BLaER1 (cell line): ENCODE measurements around the gene TK1.
A peak's percentile ranks its signal among the peaks of the same experiment; 100 is the strongest.

Source experiments
- H3K27ac ChIP-seq: shearing (Covaris generic); formaldehyde crosslinking; 2 replicates; pipeline ENCODE4 v1.8.1; 2022
- H3K27me3 ChIP-seq: shearing (Covaris generic); formaldehyde crosslinking; 2 replicates; pipeline ENCODE4 v1.8.1; 2022
- H3K36me3 ChIP-seq: shearing (Covaris generic); formaldehyde crosslinking; 2 replicates; pipeline ENCODE4 v1.8.1; 2022
- H3K4me1 ChIP-seq: shearing (Covaris generic); formaldehyde crosslinking; 2 replicates; pipeline ENCODE4 v1.8.1; 2022
- H3K4me2 ChIP-seq: shearing (Covaris generic); formaldehyde crosslinking; 2 replicates; pipeline ENCODE4 v1.8.1; 2022
- H3K4me3 ChIP-seq: shearing (Covaris generic); formaldehyde crosslinking; 2 replicates; pipeline ENCODE4 v1.8.1; 2022
- H3K9ac ChIP-seq: shearing (Covaris generic); formaldehyde crosslinking; 2 replicates; pipeline ENCODE4 v1.8.1; 2022
- H3K9me3 ChIP-seq: shearing (Covaris generic); formaldehyde crosslinking; 2 replicates; pipeline ENCODE4 v1.8.1; 2022
- H4K20me1 ChIP-seq: shearing (Covaris generic); formaldehyde crosslinking; 2 replicates; pipeline ENCODE4 v1.8.1; 2022
- Cebpa-rat ChIP-seq: shearing (Covaris generic); IDR thresholded peaks from 2 replicates; pipeline ENCODE4 v1.8.1; 2022

Gene TK1

DNA sequence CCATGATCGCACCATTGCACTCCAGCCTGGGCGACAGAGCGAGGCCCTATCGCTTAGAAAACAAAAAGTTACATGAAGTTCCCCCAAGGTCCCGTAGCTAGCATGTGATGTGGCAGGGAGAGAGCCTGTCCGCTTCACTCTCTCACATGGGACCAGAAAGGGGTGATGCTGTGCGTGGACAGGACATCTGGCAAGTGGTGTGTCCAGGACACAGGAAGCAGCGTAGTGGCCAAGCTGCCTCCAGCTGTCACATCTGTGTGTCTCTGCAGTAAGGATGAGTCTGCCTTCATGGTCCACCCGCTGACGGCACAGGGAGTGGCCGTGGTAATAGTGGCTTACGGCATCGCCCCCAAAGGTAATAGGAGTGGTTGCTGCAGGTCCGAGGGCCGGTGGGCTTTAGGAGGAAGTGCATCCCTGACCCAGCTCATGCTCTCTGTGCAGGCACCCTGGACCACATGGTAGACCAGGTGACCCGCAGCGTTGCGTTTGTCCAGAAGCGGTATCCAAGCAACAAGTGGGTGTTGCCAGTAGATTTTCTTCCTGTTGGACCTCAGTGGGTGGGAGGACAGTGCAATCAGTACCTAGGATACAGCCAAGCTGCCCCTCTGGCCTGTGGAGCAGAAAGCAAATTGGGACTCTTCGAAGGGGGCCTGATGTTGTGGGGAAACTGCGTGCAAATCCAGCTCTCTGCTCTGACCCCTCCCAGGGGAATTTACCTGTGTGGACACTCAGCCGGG lies 17.7 kb upstream of the TK1 start:
- H3K4me2 ChIP-seq = no peak overlapping the region
- H4K20me1 ChIP-seq = 0 out of 2 replicates have a peak, but pooled peaks cover 13% of the 10 kb centered on the region
- no peaks in the 10 kb centered on the region for H3K27me3 ChIP-seq
- no peak overlapping the region for H3K9ac ChIP-seq
- H3K36me3 ChIP-seq = peaks cover 78% of the 10 kb centered on the region
- no peaks in the 10 kb centered on the region for H3K9me3 ChIP-seq
- no peak overlapping the region for H3K27ac ChIP-seq
- TF ChIP-seq Cebpa-rat = no peak
- H3K4me3 ChIP-seq = no peak overlapping the region
- H3K4me1 ChIP-seq = peaks cover 4% of the 10 kb centered on the region

DNA sequence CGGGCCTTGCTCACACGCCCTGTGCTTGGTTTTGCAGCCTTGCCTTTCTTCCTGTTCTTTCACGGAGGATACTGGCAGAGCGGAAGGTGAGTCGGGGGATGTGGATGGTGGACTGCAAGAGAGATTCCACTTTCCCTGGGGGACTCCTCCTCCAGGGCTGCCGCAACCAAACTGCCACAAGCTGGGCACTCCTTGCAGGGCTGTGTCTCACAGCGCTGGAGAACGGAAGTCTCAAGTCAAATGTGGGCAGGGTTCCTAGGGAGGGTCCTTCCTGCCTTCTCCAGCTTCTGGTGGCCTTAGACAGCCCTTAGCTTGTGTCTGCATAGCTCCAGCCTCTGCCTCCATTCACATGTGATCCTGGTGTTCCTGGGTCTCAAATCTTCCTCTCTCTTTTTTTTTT lies 15.8 kb upstream of the TK1 start:
- 0 out of 2 replicates have a peak, but pooled peaks cover 17% of the 10 kb centered on the region for H4K20me1 ChIP-seq
- H3K4me3 ChIP-seq = no peak overlapping the region
- no peak for TF ChIP-seq Cebpa-rat
- H3K9ac ChIP-seq = no peak overlapping the region
- H3K27me3 ChIP-seq = no peaks in the 10 kb centered on the region
- no peak overlapping the region for H3K4me2 ChIP-seq
- no peaks in the 10 kb centered on the region for H3K9me3 ChIP-seq
- peaks cover 23% of the 10 kb centered on the region for H3K4me1 ChIP-seq
- H3K27ac ChIP-seq = no peak overlapping the region
- H3K36me3 ChIP-seq = peaks cover 85% of the 10 kb centered on the region

DNA sequence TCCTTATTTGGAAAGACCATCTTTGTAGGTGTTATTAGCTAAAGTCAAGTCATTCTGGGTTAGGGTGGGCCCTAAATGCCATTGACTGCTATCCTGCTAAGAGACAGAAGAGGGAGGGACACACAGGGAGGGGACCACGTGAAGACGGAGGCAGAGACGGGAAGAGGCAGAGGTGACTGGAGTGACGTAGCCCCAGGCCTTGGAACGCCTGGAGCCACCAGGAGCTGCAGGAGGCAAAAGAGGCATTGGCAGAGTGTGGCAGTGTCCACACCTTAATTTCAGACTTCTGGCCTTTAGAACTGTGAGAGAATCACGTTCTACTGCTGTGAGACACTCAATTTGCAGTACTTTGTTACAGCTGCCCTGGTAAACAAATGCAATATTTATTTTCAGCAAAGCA lies 13.6 kb upstream of the TK1 start:
- Histone ChIP-seq H3K4me3 (no peak overlapping the region), H3K27ac (no peak overlapping the region), H3K4me2 (no peak overlapping the region), H3K4me1 (peaks cover 30% of the 10 kb centered on the region), H3K9me3 (no peaks in the 10 kb centered on the region), H3K27me3 (no peaks in the 10 kb centered on the region), H3K36me3 (peaks cover 87% of the 10 kb centered on the region), H3K9ac (no peak overlapping the region), H4K20me1 (0 out of 2 replicates have a peak, but pooled peaks cover 17% of the 10 kb centered on the region)
- no peak for TF ChIP-seq Cebpa-rat

DNA sequence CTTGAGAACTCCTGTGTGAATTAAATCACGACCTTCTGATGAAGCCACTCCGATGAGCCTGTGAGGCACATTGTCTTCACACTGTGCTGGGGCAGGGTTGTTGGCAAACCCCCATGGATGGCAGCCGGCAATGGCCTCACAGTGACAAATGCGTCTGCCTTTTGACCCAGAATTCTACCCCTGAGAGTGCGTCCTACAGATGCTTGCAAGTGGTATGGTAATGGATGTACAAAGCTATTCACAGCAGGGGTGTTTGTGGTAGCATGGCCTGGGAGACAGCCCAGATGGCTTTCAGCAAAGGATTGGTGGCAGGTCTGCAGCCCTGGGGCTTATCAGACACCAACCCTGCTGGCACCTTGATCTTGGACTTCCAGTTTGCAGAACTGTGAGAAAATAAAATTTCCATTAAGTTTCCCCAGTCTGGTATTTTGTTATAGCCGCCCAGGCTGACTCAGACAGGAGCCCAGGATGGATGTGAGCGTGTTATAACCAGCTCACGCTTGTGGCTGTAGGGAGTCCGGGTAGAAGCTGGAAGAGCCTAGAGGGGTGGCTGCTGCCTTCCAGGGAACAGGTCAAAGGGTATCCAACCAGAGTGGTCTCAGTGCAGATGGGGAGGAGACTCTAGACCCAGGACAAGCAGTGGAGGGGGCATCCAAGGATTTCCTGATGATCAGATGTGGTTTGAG lies 10.4 kb upstream of the TK1 start:
- H4K20me1 ChIP-seq = peaks cover 10% of the 10 kb centered on the region; the same call in 1 of the 2 replicates
- 0 out of 2 replicates have a peak overlapping the region, but pooled peaks have one; percentile 50 for H3K4me2 ChIP-seq
- H3K4me1 ChIP-seq = peaks cover 44% of the 10 kb centered on the region
- peaks cover 87% of the 10 kb centered on the region for H3K36me3 ChIP-seq
- no peak overlapping the region for H3K4me3 ChIP-seq
- TF ChIP-seq Cebpa-rat = no peak
- no peak overlapping the region for H3K9ac ChIP-seq
- H3K27me3 ChIP-seq = no peaks in the 10 kb centered on the region
- peak overlapping the region; percentile 35 for H3K27ac ChIP-seq
- no peaks in the 10 kb centered on the region for H3K9me3 ChIP-seq

DNA sequence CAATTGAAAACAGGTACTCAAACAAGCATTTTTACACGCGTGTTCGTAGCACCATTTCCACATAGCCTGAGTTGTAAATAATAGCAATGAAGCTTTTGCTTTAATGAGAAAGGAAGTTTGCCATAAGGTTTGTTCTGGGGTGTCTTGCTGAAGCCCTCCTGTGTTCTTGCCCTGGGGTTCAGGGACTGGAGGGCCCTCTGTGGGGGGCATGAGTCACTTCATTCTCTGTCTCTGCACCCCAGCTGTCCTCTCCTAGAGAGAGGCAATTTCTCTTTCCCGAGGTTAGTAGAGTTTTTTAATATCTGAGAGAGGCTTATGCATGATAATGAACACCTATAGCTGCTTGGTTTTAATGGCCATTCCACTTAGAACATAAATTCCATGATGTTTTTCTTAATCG lies 9.9 kb upstream of the TK1 start:
- TF ChIP-seq Cebpa-rat = no peak
- H3K4me1 ChIP-seq = peaks cover 50% of the 10 kb centered on the region
- H3K27me3 ChIP-seq = no peaks in the 10 kb centered on the region
- peaks cover 10% of the 10 kb centered on the region; the same call in 1 of the 2 replicates for H4K20me1 ChIP-seq
- no peak overlapping the region for H3K4me3 ChIP-seq
- no peak overlapping the region for H3K4me2 ChIP-seq
- peaks cover 88% of the 10 kb centered on the region for H3K36me3 ChIP-seq
- H3K9me3 ChIP-seq = no peaks in the 10 kb centered on the region
- no peak overlapping the region for H3K27ac ChIP-seq
- no peak overlapping the region for H3K9ac ChIP-seq

DNA sequence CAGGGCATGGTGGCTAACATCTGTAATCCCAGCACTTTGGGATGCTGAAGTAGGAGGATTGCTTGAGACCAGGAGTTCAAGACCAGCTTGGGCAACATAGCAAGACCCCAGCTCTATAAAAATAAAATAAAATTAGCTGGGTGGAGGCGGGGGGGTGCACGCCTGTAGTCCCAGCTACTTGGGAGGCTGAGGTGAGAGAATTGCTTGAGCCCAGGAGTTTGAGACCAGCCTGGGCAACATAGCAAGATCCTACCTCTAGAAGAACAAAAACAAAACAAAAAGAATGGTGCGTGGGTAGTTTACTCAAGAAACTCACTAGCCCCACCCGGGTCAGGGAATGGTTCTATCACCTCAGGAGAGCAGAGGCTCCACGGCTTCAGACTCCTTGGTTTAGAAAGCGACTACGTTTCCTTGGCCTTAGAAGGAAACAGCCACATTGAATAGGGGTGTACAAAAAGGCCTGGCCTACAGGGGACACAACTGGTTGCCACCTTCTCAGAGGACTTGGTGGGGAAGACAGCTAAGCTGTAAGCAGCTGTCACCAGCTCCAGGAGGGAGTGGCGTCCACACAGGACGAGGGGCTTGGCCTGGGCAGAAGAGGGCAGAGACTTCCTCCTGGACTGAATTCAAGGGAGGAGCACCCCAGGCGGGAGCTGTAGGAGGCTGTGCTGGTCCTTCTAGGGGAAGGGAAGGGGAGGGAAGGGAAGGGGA lies 716 bp downstream of the TK1 start:
- no peak for TF ChIP-seq Cebpa-rat
- no peaks in the 10 kb centered on the region for H3K9me3 ChIP-seq
- peak overlapping the region; percentile 74 for H3K4me3 ChIP-seq
- H4K20me1 ChIP-seq = 0 out of 2 replicates have a peak, but pooled peaks cover 7% of the 10 kb centered on the region
- H3K27me3 ChIP-seq = no peaks in the 10 kb centered on the region
- peak overlapping the region; percentile 86 for H3K4me2 ChIP-seq
- H3K9ac ChIP-seq = peak overlapping the region; percentile 84; the same call in 1 of the 2 replicates
- peaks cover 66% of the 10 kb centered on the region for H3K36me3 ChIP-seq
- no peak overlapping the region for H3K27ac ChIP-seq
- H3K4me1 ChIP-seq = peaks cover 88% of the 10 kb centered on the region

DNA sequence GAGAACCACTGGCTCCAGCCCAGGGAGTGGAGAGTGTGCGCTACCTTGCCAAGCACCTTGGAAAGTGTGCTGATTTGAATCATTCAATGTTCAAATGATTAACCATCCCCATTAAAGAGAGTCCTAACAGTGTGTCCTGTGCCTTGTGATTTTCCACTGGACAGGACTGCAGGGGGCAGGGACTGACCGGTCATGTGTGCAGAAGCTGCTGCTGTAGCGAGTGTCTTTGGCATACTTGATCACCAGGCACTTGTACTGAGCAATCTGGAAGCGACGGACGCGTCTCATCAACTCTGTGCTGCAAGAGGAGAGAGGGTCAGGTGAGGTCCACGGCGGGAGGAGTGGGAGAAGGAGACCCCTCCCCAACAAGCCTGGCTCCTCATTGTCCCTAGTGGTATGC lies 2.0 kb downstream of the TK1 start:
- H3K4me2 ChIP-seq = peak overlapping the region; percentile 86
- H3K27ac ChIP-seq = no peak overlapping the region
- no peaks in the 10 kb centered on the region for H4K20me1 ChIP-seq
- no peaks in the 10 kb centered on the region for H3K27me3 ChIP-seq
- H3K36me3 ChIP-seq = peaks cover 63% of the 10 kb centered on the region
- no peak overlapping the region for H3K4me3 ChIP-seq
- no peaks in the 10 kb centered on the region for H3K9me3 ChIP-seq
- H3K4me1 ChIP-seq = peaks cover 88% of the 10 kb centered on the region
- no peak for TF ChIP-seq Cebpa-rat
- H3K9ac ChIP-seq = peak overlapping the region; percentile 84; the same call in 1 of the 2 replicates

DNA sequence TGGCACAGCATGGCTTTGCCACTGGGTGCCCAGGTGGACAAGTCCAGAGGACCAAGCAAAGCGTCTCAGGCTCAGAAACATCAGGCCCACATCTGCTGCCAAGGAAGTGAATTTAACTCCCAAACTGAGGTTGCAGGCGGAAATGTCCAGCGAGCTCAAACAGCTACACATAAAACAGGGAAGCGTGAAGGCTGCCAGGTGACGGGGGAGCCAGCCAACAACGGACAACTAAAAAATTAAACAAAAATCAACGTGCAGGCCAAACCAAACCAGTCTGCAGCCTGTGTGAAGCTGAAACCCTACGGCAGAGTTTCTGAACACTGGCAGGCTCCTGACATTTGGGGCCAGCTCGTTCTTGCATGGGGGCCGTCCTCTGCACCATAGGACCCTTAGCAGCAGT lies 2.5 kb downstream of the TK1 start:
- Histone ChIP-seq H3K36me3 (peaks cover 63% of the 10 kb centered on the region), H3K4me1 (peaks cover 88% of the 10 kb centered on the region), H3K9ac (peak overlapping the region; percentile 46; the same call in 1 of the 2 replicates), H3K9me3 (no peaks in the 10 kb centered on the region), H3K4me2 (peak overlapping the region; percentile 86), H4K20me1 (no peaks in the 10 kb centered on the region), H3K27ac (no peak overlapping the region), H3K27me3 (no peaks in the 10 kb centered on the region), H3K4me3 (no peak overlapping the region)
- no peak for TF ChIP-seq Cebpa-rat

DNA sequence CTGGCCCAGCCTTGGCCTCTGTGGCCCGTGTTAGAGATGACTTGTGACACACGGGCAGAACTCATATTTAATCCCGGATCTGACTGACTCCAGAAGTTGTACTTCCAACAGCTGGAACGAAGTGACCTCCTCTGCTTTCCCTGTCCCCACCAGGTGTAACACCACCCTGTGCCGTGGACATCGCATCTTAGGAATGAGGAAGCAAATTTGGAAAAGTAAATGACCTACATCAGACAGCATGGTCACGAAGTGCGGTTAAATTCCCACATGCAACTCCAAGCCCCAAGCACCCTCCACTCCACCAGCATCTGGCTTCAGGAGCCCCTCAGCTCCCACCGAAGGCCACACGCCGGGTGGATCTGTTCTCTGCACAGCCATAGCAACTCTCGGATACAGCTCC lies 2.9 kb downstream of the TK1 start:
- Histone ChIP-seq H3K9ac (peak overlapping the region; percentile 46; the same call in 1 of the 2 replicates), H3K36me3 (peaks cover 64% of the 10 kb centered on the region), H3K4me3 (no peak overlapping the region), H3K9me3 (no peaks in the 10 kb centered on the region), H3K27me3 (no peaks in the 10 kb centered on the region), H3K4me1 (peaks cover 88% of the 10 kb centered on the region), H4K20me1 (no peaks in the 10 kb centered on the region), H3K4me2 (peak overlapping the region; percentile 86; the same call in 1 of the 2 replicates), H3K27ac (0 out of 2 replicates have a peak overlapping the region, but pooled peaks have one; percentile 38)
- no peak for TF ChIP-seq Cebpa-rat

DNA sequence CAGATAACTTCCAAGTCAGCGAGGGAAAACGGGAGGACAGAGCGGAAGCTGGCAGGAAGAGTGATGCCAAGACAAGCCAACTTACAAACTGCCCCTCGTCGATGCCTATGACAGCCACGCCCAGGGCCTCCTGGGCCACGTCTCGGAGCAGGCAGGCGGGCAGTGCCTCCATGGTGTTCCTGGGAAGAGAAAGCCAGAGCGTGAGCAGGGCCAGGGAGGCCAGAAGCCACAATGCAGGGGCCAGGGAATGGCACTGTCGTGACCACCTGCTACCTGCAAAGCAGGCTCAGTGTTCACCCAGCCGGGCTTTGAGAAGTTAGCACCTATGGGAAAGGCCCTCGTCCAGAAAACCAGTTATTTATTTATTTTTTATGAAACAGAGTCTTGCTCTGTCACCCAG lies 4.3 kb downstream of the TK1 start:
- Histone ChIP-seq H3K4me3 (no peak overlapping the region), H3K4me2 (no peak overlapping the region), H3K9me3 (no peaks in the 10 kb centered on the region), H3K27ac (no peak overlapping the region), H3K36me3 (peaks cover 77% of the 10 kb centered on the region), H3K4me1 (peaks cover 76% of the 10 kb centered on the region), H3K27me3 (no peaks in the 10 kb centered on the region), H3K9ac (no peak overlapping the region; the same call in 1 of the 2 replicates), H4K20me1 (no peaks in the 10 kb centered on the region)
- TF ChIP-seq Cebpa-rat = no peak
